GM18511 (cell line): ENCODE results near the gene FTO.

Experiments
- ATAC-seq: cut with Tn5 transposase; IDR thresholded peaks from one replicate; pipeline ENCODE4 v1.9.1; 2021; ENCODE audit warnings: mild to moderate bottlenecking, moderate library complexity; ENCODE audit not compliant: unreplicated experiment

FTO gene

DNA sequence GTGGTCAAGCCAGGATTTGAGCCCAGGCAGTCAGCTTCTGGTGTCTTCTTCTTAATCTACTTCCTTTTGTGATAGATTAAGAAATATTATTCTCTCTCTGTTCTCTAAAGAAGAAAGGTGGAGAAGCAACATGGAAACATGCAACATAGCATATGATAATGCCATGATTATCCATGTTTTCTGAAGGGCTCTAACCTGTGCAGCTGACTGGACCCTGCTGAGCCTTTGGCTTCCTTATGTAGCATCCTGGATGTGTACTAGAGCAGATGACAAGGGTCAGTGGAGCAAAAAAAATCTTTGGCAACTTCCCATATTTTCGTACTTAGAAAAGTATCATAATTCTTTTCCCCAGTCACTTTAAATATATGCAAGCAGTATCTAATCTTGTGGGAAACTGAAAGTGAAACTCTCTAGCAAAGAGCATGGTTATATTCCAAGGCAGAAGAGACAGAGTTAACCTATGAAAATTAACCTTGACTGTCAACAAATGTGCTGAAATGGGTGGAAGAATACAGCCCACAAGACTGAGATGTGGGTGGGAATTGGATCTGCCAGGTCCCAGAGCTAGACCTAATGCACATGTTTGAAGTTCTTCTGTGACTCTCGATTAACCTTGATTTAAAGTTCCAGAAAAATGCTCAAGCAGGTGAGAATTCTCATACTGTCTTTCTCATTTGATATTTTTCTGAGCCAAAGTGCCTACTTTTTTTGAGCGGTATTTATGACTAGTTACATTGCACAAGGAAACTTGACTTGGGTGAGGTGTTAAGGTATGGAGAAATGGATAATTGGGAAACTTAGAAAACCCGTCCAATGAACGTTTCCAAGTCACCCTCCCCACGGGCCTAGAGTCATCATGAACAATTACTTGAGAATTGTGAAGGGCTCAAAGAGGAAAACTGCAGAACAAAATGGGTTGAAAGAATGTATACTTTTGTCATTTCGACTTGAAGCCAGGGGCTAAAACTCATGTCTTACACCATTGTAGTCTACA, 248.6 kb downstream of the FTO start:
- ATAC-seq: peak; percentile 77

DNA sequence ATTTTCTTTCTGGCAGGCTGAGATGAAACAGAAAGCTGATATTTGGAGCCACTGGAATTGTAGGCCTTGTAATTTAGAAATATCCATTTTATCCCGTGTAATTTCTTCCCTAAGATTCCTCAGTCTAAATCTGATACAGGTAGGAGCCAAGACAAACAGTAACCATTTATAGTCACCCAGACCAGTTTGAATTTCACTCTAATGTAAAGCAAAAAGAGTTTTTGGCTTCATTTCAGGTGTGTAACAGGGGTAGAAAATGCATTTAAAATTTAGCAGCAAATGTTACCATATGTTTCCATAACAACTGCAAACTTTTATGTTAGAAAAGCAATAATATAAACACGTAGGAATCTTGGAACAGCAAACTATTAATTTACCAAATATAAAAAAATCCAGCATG, 249.4 kb downstream of the FTO start:
- no peak for ATAC-seq

- no peak for ATAC-seq
Observed at GRCh38 chr16:53955221-53955875, 251.4 kb downstream of the FTO start.

DNA sequence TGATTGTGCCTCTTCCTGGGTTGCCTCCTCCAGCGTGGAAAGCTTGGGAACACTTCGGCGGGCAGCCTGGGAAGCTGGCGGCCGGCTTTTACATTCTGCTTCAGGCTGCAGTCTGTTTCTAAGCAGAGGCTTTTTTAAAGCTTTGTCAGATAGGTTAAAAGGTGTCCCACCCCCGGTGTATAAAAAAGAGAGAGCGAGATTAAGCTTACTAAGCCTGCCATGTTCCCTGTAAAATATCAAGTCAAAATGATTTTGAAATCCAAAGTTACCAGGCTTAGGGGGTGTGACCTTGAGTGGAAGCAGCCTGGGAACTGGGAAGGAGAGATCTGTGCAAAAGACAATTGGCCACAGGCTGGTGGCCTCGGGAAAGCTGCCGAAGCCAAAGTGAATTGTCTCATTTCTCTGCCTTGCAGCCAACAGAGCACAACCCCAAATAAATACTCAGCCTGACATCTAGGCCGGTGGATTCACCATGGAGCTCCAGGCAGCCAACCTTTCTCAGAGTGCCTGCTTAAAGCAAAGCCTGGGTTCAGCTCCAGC, 254.5 kb downstream of the FTO start:
- ATAC-seq: no peak

DNA sequence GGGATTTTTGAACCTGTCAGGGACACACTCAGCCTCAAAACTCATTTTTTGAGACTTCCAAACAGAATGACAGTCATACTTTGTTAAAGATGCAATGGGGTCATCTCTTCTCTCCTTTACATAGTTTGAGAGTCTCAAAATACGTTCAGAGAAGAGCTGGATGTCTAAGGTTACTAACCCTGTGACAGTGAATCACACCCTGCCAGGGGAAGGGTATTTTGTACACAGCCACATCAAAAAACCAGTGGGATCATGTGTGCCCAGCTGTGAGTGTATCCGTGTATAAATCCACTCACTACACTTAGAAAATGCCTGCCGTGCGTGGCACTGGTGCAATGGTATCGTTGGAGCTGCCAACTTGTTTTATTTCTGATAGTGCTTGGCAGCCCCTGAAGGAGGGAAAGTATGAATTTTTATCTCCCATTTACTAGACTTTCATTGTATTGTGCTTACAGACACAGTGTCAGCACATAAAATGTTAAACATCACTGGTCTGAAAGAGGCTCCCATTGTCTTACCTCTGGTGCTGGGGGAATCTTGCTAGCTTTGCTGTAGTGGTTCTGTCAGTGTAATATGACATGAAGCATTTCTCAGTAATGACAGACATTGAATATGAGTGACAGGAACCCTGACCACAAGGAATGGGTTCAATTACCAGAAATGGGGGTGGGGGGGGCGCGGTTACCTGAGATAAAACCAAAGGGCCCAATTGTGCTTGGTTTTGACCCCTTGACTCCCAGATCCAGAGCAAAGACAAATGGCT, 256.3 kb downstream of the FTO start:
- ATAC-seq: no peak

GRCh38 chr16:53960954-53961616, 257.1 kb downstream of the FTO start:
- ATAC-seq: no peak

DNA sequence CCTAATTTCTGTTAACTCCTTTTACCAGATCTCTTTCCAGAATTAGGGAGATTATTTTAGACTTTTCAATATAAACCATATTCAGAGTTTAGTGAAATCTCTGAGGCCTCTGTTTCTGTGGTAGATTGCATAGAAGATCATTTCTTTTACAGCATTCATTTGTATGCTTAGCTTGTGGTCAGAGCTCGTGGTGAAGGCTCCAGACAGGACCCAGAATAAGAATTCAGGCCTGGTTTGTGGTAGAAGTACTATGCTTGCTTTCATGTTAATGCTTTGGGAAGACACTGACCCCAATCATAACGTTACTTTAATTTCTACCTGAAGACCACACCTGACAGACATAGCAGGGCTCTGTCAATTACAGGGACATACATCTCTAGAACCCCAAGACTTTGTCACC, 258.1 kb downstream of the FTO start:
- ATAC-seq: no peak

- no peak for ATAC-seq
Observed at GRCh38 chr16:53964145-53964790, 260.3 kb downstream of the FTO start.

DNA sequence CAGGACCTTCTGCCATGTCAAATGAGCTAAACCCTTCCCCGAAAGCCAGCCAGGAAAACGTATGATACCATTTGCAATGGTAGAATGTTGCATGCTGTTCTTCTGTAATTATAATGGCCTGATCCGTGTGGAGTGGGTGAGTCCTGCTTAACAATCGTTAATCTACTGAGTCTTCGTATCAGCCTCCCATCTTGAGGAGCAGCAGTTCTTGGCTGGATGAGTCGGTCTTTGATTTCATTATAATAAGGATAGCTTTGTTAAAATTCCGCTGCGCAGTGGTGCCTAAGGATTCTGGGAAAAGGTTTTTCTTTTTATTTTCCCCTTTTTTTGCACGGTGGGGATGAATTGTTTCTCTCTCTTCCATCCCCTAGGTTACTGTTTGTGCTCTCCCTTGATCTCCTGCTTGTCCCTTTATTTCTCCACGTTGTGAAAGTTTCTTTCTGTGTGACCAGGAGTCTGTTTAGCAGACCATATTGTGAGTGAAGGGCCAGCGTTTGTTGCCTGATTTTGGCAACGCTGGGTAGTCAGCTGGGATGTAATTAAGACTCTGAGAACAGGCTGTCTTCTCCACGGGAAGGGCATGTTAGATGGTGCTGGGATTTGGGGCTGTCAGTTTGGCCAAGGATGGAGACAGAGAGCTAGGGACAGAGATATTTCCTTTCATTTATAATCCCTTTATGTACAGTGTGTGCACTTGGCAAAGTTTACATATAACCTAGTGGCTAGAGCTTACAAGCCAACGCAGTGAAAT, 263.0 kb downstream of the FTO start:
- no peak for ATAC-seq

DNA sequence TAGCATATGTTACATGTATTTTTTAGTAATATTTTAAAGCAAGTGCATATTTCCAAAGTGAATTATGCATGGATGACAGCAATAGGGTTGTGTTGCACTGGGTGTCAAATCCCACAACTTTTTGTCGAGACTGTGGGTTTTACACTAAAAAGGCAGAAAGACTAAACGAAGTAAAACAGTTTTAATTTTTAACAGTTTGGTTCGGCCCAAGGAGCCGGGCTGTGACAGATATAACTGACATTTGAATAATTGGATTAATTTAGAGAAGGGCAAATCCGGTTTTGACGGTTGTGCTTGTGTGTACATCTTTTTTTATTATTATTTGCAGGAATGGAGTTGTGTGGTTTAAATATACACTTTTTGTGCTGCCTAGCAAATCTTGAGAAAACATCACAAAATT, 263.6 kb downstream of the FTO start:
- no peak for ATAC-seq

DNA sequence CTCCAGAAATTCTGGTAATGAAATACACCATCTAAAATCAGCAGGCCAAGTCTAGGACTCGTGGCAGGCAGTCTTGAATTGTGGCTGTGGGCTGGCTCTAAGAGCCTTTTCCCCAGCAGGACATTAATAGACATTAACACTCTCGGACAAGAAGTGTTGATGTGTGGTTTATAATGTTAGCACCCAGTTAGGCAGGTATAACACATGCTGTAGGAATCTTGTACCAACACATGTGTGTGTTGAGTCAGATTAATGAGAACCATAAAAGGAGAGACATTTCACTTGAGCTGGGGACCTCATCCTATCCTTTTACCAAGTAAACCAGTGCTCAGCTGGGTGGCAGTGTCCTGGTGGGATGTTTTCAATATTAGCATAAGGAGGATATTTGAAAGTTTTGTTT, 264.5 kb downstream of the FTO start:
- no peak for ATAC-seq

- ATAC-seq: no peak
Observed at GRCh38 chr16:53968896-53969295, 264.9 kb downstream of the FTO start.

- no peak for ATAC-seq
Observed at GRCh38 chr16:53971616-53972015, 267.7 kb downstream of the FTO start.

DNA sequence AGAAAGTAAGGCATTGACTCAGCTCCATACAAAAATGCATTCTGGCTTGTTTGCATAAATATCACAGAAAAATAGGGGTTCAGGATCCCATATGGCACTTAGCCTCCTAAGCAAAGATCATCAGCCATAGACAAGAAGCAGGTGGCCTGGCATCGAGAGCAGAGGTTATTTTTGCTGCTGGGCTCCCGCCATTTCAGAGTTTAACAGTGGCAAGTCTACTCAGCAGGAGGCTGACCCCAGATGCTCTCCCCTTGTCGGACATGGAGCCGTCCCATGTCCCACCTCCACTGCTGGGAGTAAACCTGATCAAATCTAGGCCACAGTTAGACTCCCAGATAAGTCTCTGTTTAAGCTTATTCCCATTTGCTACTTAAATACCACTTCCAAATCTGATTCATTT, 269.1 kb downstream of the FTO start:
- ATAC-seq: no peak

- no peak for ATAC-seq
Observed at GRCh38 chr16:53974484-53975080, 270.6 kb downstream of the FTO start.

GRCh38 chr16:53980675-53981074, 276.7 kb downstream of the FTO start:
- ATAC-seq: no peak

GRCh38 chr16:53982631-53983042, 278.7 kb downstream of the FTO start:
- ATAC-seq: no peak

- no peak for ATAC-seq
Observed at GRCh38 chr16:53984936-53985335, 281.0 kb downstream of the FTO start.

DNA sequence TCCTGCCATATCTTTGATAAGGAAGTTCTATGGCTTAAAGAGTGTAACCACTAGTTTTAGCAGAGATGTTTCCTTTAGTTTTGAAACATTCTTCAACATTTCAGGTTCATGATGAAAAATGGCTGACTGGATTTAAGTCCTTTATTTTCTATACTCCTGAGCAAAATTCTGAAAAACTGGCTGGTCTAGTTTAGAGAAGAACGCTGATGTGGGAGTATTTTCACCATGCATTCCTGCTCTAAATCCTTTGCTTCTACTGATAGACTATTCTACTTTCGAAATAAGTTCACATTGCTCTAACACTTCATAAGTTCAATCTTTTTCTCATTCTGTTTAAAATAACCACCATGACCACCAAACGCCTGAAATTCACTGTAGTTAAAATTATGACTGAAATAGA, 281.9 kb downstream of the FTO start:
- no peak for ATAC-seq
